HFF-Myc (cell line): ENCODE data around the gene ITGA2.
"Not testable (repeated sequence)": the region's sequence is repeated elsewhere in the genome, so short reads cannot be mapped to it uniquely, and the experiment has no call there.

Experiments used
- DNase-seq: peaks from one replicate; pipeline ENCODE4 v3.0.0-alpha.2; 2011; ENCODE audit warnings: low read depth; ENCODE audit errors: extremely low read depth
- H3K4me3 ChIP-seq: replicated peaks from 2 replicates; pipeline ENCODE4 v1.5.1; 2011; ENCODE audit warnings: low read depth, mild to moderate bottlenecking, control low read depth, low read length
- TF ChIP-seq, protein P1 (sequence below): IDR thresholded peaks from 2 replicates; pipeline ENCODE4 v1.5.1; 2012; ENCODE audit warnings: mild to moderate bottlenecking, low read depth, low read length, control low read depth; ENCODE audit errors: missing control alignments

ITGA2 gene

DNA sequence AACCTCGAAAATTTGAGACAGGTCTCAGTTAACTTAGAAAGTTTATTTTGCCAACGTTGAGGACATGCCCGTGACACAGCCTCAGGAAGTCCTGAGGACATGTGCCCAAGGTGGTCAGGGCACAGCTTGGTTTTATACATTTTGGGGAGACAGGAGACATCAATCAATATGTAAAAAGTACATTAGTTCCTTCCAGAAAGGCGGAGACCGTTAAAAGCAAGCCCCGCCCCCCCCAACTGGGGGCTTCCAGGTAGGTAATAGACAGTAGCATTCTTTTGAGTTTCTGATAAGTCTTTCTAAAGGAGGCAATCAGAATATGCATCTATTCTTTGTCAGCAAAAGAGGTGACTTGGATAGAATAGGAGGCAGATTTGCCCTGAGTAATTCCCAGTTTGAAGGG lies 121.0 kb downstream of the ITGA2 start:
- TF ChIP-seq, protein P1, sequence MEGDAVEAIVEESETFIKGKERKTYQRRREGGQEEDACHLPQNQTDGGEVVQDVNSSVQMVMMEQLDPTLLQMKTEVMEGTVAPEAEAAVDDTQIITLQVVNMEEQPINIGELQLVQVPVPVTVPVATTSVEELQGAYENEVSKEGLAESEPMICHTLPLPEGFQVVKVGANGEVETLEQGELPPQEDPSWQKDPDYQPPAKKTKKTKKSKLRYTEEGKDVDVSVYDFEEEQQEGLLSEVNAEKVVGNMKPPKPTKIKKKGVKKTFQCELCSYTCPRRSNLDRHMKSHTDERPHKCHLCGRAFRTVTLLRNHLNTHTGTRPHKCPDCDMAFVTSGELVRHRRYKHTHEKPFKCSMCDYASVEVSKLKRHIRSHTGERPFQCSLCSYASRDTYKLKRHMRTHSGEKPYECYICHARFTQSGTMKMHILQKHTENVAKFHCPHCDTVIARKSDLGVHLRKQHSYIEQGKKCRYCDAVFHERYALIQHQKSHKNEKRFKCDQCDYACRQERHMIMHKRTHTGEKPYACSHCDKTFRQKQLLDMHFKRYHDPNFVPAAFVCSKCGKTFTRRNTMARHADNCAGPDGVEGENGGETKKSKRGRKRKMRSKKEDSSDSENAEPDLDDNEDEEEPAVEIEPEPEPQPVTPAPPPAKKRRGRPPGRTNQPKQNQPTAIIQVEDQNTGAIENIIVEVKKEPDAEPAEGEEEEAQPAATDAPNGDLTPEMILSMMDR = no peak
- no peak for DNase-seq
- peak overlapping the region; percentile 76 for H3K4me3 ChIP-seq

DNA sequence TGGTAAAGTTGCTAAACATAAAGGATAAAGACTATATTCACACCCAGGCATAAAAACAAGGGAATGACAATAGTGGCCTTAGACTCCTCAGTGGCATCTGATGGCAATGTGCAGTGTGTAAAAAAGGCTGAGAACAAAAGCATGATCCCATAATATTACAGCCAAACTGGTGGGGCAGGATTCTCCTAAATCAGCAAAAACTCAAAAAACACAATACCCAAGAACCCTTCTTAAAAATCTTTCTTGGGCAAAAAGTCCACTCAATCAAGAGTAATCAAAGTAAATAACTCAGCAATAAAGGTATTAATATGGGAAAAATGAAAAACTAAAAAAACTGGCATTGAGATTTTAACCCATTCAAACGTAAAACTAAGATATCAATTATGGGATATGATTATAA lies 122.0 kb downstream of the ITGA2 start:
- no peak for DNase-seq
- TF ChIP-seq, protein P1 = no peak
- H3K4me3 ChIP-seq = no peak overlapping the region

DNA sequence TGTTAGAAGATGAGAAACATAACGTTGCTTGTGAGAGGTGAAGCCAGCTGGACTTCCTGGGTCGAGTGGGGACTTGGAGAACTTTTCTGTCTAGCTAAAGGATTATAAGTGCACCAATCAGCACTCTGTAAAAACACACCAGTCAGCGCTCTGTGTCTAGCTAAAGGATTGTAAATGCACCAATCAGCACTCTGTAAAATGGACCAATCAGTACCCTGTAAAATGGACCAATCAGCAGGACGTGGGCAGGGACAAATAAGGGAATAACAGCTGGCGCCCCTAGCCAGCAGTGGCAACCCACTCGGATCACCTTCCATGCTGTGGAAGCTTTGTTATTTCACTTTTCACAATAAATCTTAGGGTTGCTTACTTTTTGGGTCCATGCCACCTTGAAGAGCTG lies 123.2 kb downstream of the ITGA2 start:
- H3K4me3 ChIP-seq, DNase-seq: not testable (repeated sequence)

DNA sequence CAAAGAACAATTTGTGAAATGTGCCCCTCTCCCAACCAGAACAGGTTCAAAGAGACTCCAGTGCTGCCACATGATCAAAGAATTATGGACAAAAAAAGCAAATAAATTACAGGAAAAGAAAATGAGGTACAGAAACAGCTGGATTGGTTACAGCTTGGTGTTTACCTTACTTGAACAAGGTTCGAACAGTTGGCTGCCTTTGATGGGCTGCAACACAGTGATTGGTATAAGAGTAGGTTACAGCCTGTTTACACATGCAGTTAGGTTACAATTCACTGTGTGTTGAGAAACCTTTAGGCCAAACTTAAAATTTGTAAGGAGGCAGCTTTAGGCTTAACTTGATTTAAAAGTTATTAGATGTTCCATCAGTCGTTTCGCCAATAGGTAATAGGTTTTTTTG lies 123.8 kb downstream of the ITGA2 start:
- DNase-seq = no peak
- no peak overlapping the region for H3K4me3 ChIP-seq
- TF ChIP-seq, protein P1 = no peak

DNA sequence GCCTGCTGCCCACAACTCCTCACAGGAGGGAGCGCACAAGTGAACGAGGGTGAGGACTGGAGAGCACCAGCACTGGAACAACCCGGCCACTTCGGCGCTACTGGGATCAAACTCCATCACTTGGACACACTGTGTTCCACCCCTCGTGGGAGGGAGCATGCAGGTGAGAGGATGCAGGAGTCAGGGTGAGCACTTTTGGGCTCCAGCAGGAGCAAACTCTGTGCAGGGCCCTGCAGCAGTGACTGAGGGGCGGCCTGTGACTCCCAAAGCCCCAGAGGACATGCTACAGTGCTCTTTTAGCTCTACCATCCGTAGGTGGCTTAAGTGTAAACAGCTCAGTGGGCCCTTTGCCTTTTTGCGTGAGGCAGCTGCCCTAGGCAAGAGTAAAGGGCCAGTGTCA lies 124.8 kb downstream of the ITGA2 start:
- no peak for DNase-seq
- no peak overlapping the region for H3K4me3 ChIP-seq
- TF ChIP-seq, protein P1 = no peak

DNA sequence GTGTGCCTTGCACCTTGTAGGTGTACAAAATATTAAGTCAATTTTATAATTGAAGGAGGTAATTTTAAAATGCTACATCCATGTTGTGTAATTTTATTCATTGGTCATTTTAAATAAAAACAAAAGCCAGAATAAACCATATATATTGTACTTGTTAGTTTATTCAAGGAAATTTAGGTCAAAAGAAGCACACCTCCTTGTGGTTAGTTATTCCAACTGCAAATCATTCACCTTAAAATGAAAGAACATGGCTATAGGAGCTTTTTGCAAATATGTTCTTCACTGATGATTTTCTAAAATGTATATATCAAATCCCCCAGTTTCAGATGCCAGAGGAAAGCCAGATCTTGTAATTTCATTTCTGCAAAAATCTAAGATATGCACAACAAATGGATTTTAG lies 125.8 kb downstream of the ITGA2 start:
- TF ChIP-seq, protein P1 = no peak
- no peak overlapping the region for H3K4me3 ChIP-seq
- no peak for DNase-seq

DNA sequence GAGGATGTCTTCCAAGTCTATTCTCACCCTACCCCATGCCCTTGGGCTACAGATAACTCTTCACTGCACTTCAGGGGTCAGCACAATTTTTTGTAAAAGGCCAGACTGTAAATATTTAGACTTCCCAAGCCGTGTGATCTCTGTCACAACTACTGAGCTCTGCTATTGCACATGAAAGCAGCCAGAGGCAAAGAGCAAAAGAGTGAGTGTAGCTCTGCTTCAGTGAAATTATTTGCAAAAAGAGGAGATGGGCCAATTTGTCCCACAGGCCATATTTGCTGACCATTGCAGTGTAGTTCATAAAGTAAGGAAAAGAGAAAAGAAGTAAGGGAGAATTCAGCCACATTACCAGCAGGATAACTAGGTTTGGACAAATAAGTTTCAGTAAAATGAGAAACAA lies 127.4 kb downstream of the ITGA2 start:
- TF ChIP-seq, protein P1 = no peak
- no peak for DNase-seq
- no peak overlapping the region for H3K4me3 ChIP-seq
